NCI-H2107 (cell line): ENCODE measurements around the gene PGS1.

ENCODE experiments used
- DNase-seq: peaks from one replicate; lab custom pipeline; 2025; lab: John Stamatoyannopoulos, UW

PGS1 gene

GRCh38 chr17:78408476-78409050 is 30.1 kb downstream of the PGS1 start:
- no peak for DNase-seq

GRCh38 chr17:78409191-78409928 is 30.9 kb downstream of the PGS1 start:
- peak; percentile 72 for DNase-seq

- no peak for DNase-seq
Measured at GRCh38 chr17:78411241-78411857, 32.9 kb downstream of the PGS1 start.

GRCh38 chr17:78412403-78412802 is 34.0 kb downstream of the PGS1 start:
- no peak for DNase-seq

- DNase-seq: no peak
Measured at GRCh38 chr17:78414178-78415162, 36.0 kb downstream of the PGS1 start.

- DNase-seq: no peak
Measured at GRCh38 chr17:78415821-78416711, 37.6 kb downstream of the PGS1 start.

- DNase-seq: peak; percentile 53
Measured at GRCh38 chr17:78416791-78417530, 38.5 kb downstream of the PGS1 start.

- DNase-seq: no peak
Measured at GRCh38 chr17:78417531-78417909, 39.1 kb downstream of the PGS1 start.

- DNase-seq: no peak
Measured at GRCh38 chr17:78418326-78419026, 40.0 kb downstream of the PGS1 start.

- DNase-seq: no peak
Measured at GRCh38 chr17:78419970-78420815, 41.7 kb downstream of the PGS1 start.

- no peak for DNase-seq
Measured at GRCh38 chr17:78421084-78421533, 42.7 kb downstream of the PGS1 start.

GRCh38 chr17:78421534-78422266 is 43.3 kb downstream of the PGS1 start:
- DNase-seq: no peak

GRCh38 chr17:78422267-78422605 is 43.8 kb downstream of the PGS1 start:
- DNase-seq: no peak

- no peak for DNase-seq
Measured at GRCh38 chr17:78422872-78423588, 44.6 kb downstream of the PGS1 start.

GRCh38 chr17:78423961-78424675 is 45.7 kb downstream of the PGS1 start:
- DNase-seq: no peak

GRCh38 chr17:78425429-78425828 is 47.0 kb downstream of the PGS1 start:
- DNase-seq: no peak
